ENCODE data around the gene SDK1. TPM values are rescaled to one million over a fixed set of nuclear protein-coding genes. Genes with fewer than 3 reads are reported as not detected.

The SDK1 gene
- polyA plus RNA-seq, 2 of the 4 experiments (the other 2 are of a cell fraction): 0.12 to 0.28 TPM

GRCh38 chr7:3712841-3713240 is 411.8 kb downstream of the SDK1 start:
- WGBS (ENCODE audit: missing lambda C conversion rate): 23% methylated on average over 6 of the region's 6 CpGs
- ATAC-seq (no peak), DNase-seq (ENCODE audit: low read depth in 1 of 2, low spot score in 1 of 2) (no peak), FAIRE-seq (no peak)
- Histone ChIP-seq H3K9me3 (no peaks in the 10 kb centered on the region), H3K4me2 (no peak overlapping the region), H3K4me3 (no peak overlapping the region), H3K4me1 (no peaks in the 10 kb centered on the region), H3K27ac (no peak overlapping the region)
- ChIA-PET CTCF (no interaction called here), POLR2A (no interaction called here)
- TF ChIP-seq HEYL (CRISPR knock-in tag; IDR thresholded peaks at IDR 0.05) (no peak), CBX8 (IDR thresholded peaks at IDR 0.05) (no peak), NR3C1 (IDR thresholded peaks at IDR 0.05) (no peak), FOSL2 (IDR thresholded peaks at IDR 0.05) (no peak), FOSL2 (CRISPR knock-in tag; IDR thresholded peaks at IDR 0.05) (no peak), POLR2AphosphoS2 (conservative IDR thresholded peaks at IDR 0.05; ENCODE audit: low read length) (no peak), HDAC2 (IDR thresholded peaks at IDR 0.05) (no peak), SREBF2 (IDR thresholded peaks at IDR 0.05) (no peak), MYC (IDR thresholded peaks at IDR 0.05; ENCODE audit: borderline replicate concordance, low read length) (no peak)
- TF ChIP-seq, protein P1, sequence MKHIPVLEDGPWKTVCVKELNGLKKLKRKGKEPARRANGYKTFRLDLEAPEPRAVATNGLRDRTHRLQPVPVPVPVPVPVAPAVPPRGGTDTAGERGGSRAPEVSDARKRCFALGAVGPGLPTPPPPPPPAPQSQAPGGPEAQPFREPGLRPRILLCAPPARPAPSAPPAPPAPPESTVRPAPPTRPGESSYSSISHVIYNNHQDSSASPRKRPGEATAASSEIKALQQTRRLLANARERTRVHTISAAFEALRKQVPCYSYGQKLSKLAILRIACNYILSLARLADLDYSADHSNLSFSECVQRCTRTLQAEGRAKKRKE (CRISPR knock-in tag; IDR thresholded peaks at IDR 0.05; ENCODE audit: low read depth): no peak

DNA sequence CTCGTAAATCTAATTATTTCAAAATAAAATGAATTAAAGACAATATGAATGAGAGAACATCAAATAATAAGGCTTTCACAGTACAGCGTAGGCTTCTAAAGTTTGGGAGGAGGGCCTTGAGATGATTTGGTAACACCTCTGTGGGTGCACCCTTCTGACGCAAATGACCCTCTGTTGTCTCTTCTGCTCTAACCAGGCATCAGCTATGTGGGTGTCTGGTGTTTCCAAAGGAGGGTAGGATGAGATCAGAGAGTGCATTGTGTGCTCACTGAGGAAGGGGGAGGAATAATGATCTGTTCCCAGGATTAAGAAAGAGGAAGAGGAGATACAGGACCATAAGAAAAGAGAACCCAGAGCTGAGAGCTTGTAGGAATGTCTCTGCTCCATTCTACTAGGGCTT is 420.4 kb downstream of the SDK1 start:
- WGBS (ENCODE audit: missing lambda C conversion rate): 69% methylated on average over 3 of the region's 3 CpGs

More for the DNA sequence above, 420.4 kb downstream of the SDK1 start:
- Histone ChIP-seq H3K4me1 (no peaks in the 10 kb centered on the region), H3K9me3 (no peaks in the 10 kb centered on the region), H3K27ac (no peak overlapping the region), H3K4me3 (no peak overlapping the region), H3K4me2 (no peak overlapping the region)
- POLR2A ChIA-PET: no interaction called here
- TF ChIP-seq NR3C1 (IDR thresholded peaks at IDR 0.05): no peak
- TF ChIP-seq, protein P1 (CRISPR knock-in tag; IDR thresholded peaks at IDR 0.05; ENCODE audit: low read depth): no peak
- TF ChIP-seq BHLHE40 (IDR thresholded peaks at IDR 0.05; ENCODE audit: low read depth, low read length): no peak
- no peak for TF ChIP-seq POLR2A (IDR thresholded peaks at IDR 0.05; ENCODE audit: low read length)
- TF ChIP-seq, protein P2, sequence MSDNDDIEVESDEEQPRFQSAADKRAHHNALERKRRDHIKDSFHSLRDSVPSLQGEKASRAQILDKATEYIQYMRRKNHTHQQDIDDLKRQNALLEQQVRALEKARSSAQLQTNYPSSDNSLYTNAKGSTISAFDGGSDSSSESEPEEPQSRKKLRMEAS (IDR thresholded peaks at IDR 0.05): no peak
- no peak for TF ChIP-seq SMC3 (IDR thresholded peaks at IDR 0.05)
- TF ChIP-seq HOXB13 (CRISPR knock-in tag; IDR thresholded peaks at IDR 0.05; ENCODE audit: low read depth): no peak
- TF ChIP-seq HEYL (CRISPR knock-in tag; IDR thresholded peaks at IDR 0.05): no peak
- no peak for TF ChIP-seq TFCP2L1 (CRISPR knock-in tag; IDR thresholded peaks at IDR 0.05)
- no peak for TF ChIP-seq SREBF2 (IDR thresholded peaks at IDR 0.05)
- no peak for TF ChIP-seq POLR2AphosphoS2 (conservative IDR thresholded peaks at IDR 0.05; ENCODE audit: low read length)
- no peak for TF ChIP-seq MAFK (IDR thresholded peaks at IDR 0.05; ENCODE audit: partially characterized antibody)
- TF ChIP-seq, protein P3, sequence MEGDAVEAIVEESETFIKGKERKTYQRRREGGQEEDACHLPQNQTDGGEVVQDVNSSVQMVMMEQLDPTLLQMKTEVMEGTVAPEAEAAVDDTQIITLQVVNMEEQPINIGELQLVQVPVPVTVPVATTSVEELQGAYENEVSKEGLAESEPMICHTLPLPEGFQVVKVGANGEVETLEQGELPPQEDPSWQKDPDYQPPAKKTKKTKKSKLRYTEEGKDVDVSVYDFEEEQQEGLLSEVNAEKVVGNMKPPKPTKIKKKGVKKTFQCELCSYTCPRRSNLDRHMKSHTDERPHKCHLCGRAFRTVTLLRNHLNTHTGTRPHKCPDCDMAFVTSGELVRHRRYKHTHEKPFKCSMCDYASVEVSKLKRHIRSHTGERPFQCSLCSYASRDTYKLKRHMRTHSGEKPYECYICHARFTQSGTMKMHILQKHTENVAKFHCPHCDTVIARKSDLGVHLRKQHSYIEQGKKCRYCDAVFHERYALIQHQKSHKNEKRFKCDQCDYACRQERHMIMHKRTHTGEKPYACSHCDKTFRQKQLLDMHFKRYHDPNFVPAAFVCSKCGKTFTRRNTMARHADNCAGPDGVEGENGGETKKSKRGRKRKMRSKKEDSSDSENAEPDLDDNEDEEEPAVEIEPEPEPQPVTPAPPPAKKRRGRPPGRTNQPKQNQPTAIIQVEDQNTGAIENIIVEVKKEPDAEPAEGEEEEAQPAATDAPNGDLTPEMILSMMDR (IDR thresholded peaks at IDR 0.05): no peak
- no peak for TF ChIP-seq NPAS2 (CRISPR knock-in tag; IDR thresholded peaks at IDR 0.05; ENCODE audit: borderline replicate concordance)
- no peak for TF ChIP-seq HOXA7 (CRISPR knock-in tag; IDR thresholded peaks at IDR 0.05)
- TF ChIP-seq REST (IDR thresholded peaks at IDR 0.05): no peak
- TF ChIP-seq, protein P4, sequence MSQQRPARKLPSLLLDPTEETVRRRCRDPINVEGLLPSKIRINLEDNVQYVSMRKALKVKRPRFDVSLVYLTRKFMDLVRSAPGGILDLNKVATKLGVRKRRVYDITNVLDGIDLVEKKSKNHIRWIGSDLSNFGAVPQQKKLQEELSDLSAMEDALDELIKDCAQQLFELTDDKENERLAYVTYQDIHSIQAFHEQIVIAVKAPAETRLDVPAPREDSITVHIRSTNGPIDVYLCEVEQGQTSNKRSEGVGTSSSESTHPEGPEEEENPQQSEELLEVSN (IDR thresholded peaks at IDR 0.05; ENCODE audit: borderline replicate concordance, low read depth): no peak
- TF ChIP-seq KDM5A (IDR thresholded peaks at IDR 0.05): no peak
- FAIRE-seq: no peak
- DNase-seq (ENCODE audit: low read depth in 1 of 2, low spot score in 1 of 2): no peak
- ATAC-seq: no peak
- CTCF ChIA-PET: no interaction called here

Measured in A549 (cell line).